Neural progenitor cell (in vitro differentiated cells): Measurements from ENCODE around the gene PARVA. TPM values are rescaled to one million over a fixed set of nuclear protein-coding genes. Genes with fewer than 3 reads are reported as not detected.
A peak's percentile ranks its signal among the peaks of the same experiment; 100 is the strongest.

ENCODE experiments used
- DNase-seq: peaks from one replicate; pipeline ENCODE4 v3.0.0-alpha.2; 2016; ENCODE audit warnings: low spot score
- H2AFZ ChIP-seq: fragments of 200-600 bp; sonication (generic); replicated peaks from 2 replicates; pipeline ENCODE4 v1.6.1; 2016; ENCODE audit warnings: antibody characterized with exemption
- H3F3A ChIP-seq: fragments of 200-600 bp; sonication (generic); 2 replicates; pipeline ENCODE4 v1.6.1; 2016; ENCODE audit warnings: antibody characterized with exemption, low read depth
- H3K27ac ChIP-seq: fragments of 200-600 bp; sonication (generic); 2 replicates; pipeline ENCODE4 v1.5.1; 2016; ENCODE audit warnings: mild to moderate bottlenecking
- H3K27me3 ChIP-seq: fragments of 200-600 bp; sonication (generic); 2 replicates; pipeline ENCODE4 v1.6.1; 2016; ENCODE audit warnings: mild to moderate bottlenecking, moderate library complexity
- H3K36me3 ChIP-seq: fragments of 200-600 bp; sonication (generic); 2 replicates; pipeline ENCODE4 v1.5.1; 2016
- H3K4me1 ChIP-seq: fragments of 200-600 bp; sonication (generic); 2 replicates; pipeline ENCODE4 v1.6.1; 2016; ENCODE audit warnings: mixed run types
- H3K4me2 ChIP-seq: fragments of 200-600 bp; sonication (generic); 2 replicates; pipeline ENCODE4 v1.6.1; 2016
- H3K4me3 ChIP-seq: fragments of 200-600 bp; sonication (generic); 2 replicates; pipeline ENCODE4 v1.5.1; 2016
- H3K79me2 ChIP-seq: fragments of 200-600 bp; sonication (generic); 2 replicates; pipeline ENCODE4 v1.6.1; 2016; ENCODE audit warnings: low read depth
- H3K9ac ChIP-seq: fragments of 200-600 bp; sonication (generic); 2 replicates; pipeline ENCODE4 v1.6.1; 2016
- H3K9me3 ChIP-seq: fragments of 200-600 bp; sonication (generic); 2 replicates; pipeline ENCODE4 v1.5.1; 2016; ENCODE audit warnings: low read depth
- H4K20me1 ChIP-seq: fragments of 200-600 bp; sonication (generic); 2 replicates; pipeline ENCODE4 v1.6.1; 2016; ENCODE audit warnings: low read depth
- H3K27ac Mint-ChIP-seq: 3 replicates; pipeline ENCODE4 v1.8.0; 2021; ENCODE audit warnings: mixed read lengths
- H3K27me3 Mint-ChIP-seq: 2 replicates; pipeline ENCODE4 v1.8.0; 2022; ENCODE audit warnings: low read depth, mild to moderate bottlenecking, inconsistent platforms, moderate library complexity, mixed read lengths; ENCODE audit not compliant: insufficient read depth
- H3K36me3 Mint-ChIP-seq: 3 replicates; pipeline ENCODE4 v1.8.0; 2021; ENCODE audit warnings: mixed read lengths
- H3K4me1 Mint-ChIP-seq: 3 replicates; pipeline ENCODE4 v1.8.0; 2021; ENCODE audit warnings: mixed read lengths
- H3K4me3 Mint-ChIP-seq: 3 replicates; pipeline ENCODE4 v1.8.0; 2021; ENCODE audit warnings: mild to moderate bottlenecking, moderate library complexity, mixed read lengths
- H3K9me3 Mint-ChIP-seq: 3 replicates; pipeline ENCODE4 v1.8.0; 2020; ENCODE audit warnings: mixed read lengths
- CTCF ChIP-seq: fragments of 200-600 bp; sonication (generic); IDR thresholded peaks from 2 replicates; pipeline ENCODE4 v1.5.1; 2017; ENCODE audit warnings: antibody characterized with exemption, mild to moderate bottlenecking
- EZH2 ChIP-seq: fragments of 200-600 bp; sonication (generic); IDR thresholded peaks from 2 replicates; pipeline ENCODE4 v1.6.1; 2017; ENCODE audit warnings: antibody characterized with exemption, mild to moderate bottlenecking, moderate library complexity
- EZH2phosphoT487 ChIP-seq: fragments of 200-600 bp; sonication (generic); IDR thresholded peaks from 2 replicates; pipeline ENCODE4 v1.6.1; 2017; ENCODE audit warnings: antibody characterized with exemption
- total RNA-seq: library from RNA; depleted of rRNA; stranded (reverse); fragments of >200 nt; gene quantifications from 2 replicates; pipeline ENCODE4 v1.2.3, GENCODE V29; 2015; ENCODE audit warnings: low replicate concordance

PARVA gene
- total RNA-seq, 1 donor from 2014 or later: 15.3 TPM

GRCh38 chr11:12453243-12453642 lies 75.9 kb downstream of the PARVA start:
- H3K9me3 Mint-ChIP-seq: no peaks in the 10 kb centered on the region
- Histone ChIP-seq H3K4me2 (peak overlapping the region; percentile 4), H3K79me2 (no peaks in the 10 kb centered on the region), H3K9ac (no peak overlapping the region), H3F3A (peaks cover 7% of the 10 kb centered on the region), H3K27ac (peak overlapping the region; percentile 2), H3K4me3 (no peak overlapping the region), H3K4me1 (peaks cover 21% of the 10 kb centered on the region), H4K20me1 (no peaks in the 10 kb centered on the region), H3K36me3 (no peaks in the 10 kb centered on the region), H3K9me3 (no peaks in the 10 kb centered on the region), H2AFZ (no peak overlapping the region), H3K27me3 (no peaks in the 10 kb centered on the region)
- peaks cover 40% of the 10 kb centered on the region for H3K4me1 Mint-ChIP-seq
- H3K36me3 Mint-ChIP-seq: no peaks in the 10 kb centered on the region
- peaks cover 3% of the 10 kb centered on the region for H3K27me3 Mint-ChIP-seq
- TF ChIP-seq CTCF (no peak), EZH2 (no peak), EZH2phosphoT487 (no peak)
- peak; percentile 64 for DNase-seq
- peak overlapping the region; percentile 31 for H3K27ac Mint-ChIP-seq
- H3K4me3 Mint-ChIP-seq: no peak overlapping the region

- H3K79me2 ChIP-seq: no peaks in the 10 kb centered on the region
- TF ChIP-seq EZH2 (no peak), CTCF (no peak), EZH2phosphoT487 (no peak)
These were observed 77.4 kb downstream of the PARVA start for GRCh38 chr11:12454782-12455181.

DNA sequence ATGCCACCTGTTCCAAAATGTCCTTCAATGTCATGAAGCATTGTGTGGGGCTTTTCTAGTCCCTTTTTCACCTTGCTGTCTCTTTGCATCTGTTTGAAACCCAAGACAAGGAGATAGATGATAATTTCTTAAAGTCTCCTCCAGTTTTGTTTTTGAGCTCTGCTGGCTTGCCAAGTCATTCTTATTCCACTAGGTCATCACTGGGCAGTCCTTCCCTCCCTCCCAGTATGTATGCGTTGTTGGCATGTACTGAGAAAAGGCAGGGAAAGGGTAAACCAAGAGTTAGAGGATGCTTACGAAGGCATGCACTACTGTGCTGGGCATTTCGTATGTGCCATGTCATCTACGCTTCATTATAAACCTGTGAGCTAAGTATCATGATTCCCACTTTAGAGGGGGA lies 78.6 kb downstream of the PARVA start:
- no peaks in the 10 kb centered on the region for H3K27me3 ChIP-seq
- H3K4me1 ChIP-seq: peaks cover 42% of the 10 kb centered on the region
- H3K27ac ChIP-seq: no peak overlapping the region
- H3K36me3 ChIP-seq: no peaks in the 10 kb centered on the region
- H3K9me3 Mint-ChIP-seq: no peaks in the 10 kb centered on the region
- DNase-seq: no peak
- H3K27ac Mint-ChIP-seq: no peak overlapping the region
- no peak overlapping the region for H3K4me3 Mint-ChIP-seq
- H3K9me3 ChIP-seq: no peaks in the 10 kb centered on the region
- H3K36me3 Mint-ChIP-seq: no peaks in the 10 kb centered on the region
- H4K20me1 ChIP-seq: no peaks in the 10 kb centered on the region
- no peak overlapping the region for H3K4me3 ChIP-seq
- H3K4me2 ChIP-seq: no peak overlapping the region
- TF ChIP-seq CTCF (no peak), EZH2 (no peak), EZH2phosphoT487 (no peak)
- H3K27me3 Mint-ChIP-seq: peaks cover 6% of the 10 kb centered on the region
- H3K4me1 Mint-ChIP-seq: peaks cover 55% of the 10 kb centered on the region
- no peak overlapping the region for H2AFZ ChIP-seq
- H3F3A ChIP-seq: peaks cover 7% of the 10 kb centered on the region
- H3K79me2 ChIP-seq: no peaks in the 10 kb centered on the region
- H3K9ac ChIP-seq: no peak overlapping the region

More at GRCh38 chr11:12454782-12455181, 77.4 kb downstream of the PARVA start:
- Histone ChIP-seq H2AFZ (no peak overlapping the region), H3K9ac (no peak overlapping the region), H3K27ac (no peak overlapping the region), H3F3A (peaks cover 7% of the 10 kb centered on the region), H3K36me3 (no peaks in the 10 kb centered on the region), H3K27me3 (no peaks in the 10 kb centered on the region), H3K4me2 (no peak overlapping the region), H3K4me3 (no peak overlapping the region), H3K4me1 (peaks cover 31% of the 10 kb centered on the region), H3K9me3 (no peaks in the 10 kb centered on the region), H4K20me1 (no peaks in the 10 kb centered on the region)
- Mint-ChIP-seq H3K27me3 (peaks cover 6% of the 10 kb centered on the region), H3K9me3 (no peaks in the 10 kb centered on the region), H3K4me1 (peaks cover 51% of the 10 kb centered on the region), H3K27ac (no peak overlapping the region), H3K4me3 (no peak overlapping the region), H3K36me3 (no peaks in the 10 kb centered on the region)
- no peak for DNase-seq
